GM12891 (cell line): Measurements from ENCODE around the gene SLC44A1.

Experiments used
- DNase-seq: peaks from one replicate; pipeline ENCODE4 v3.0.0; 2011; ENCODE audit warnings: low spot score; ENCODE audit not compliant: insufficient read length
- FAIRE-seq: peaks from 2 replicates; lab custom pipeline; 2011; peaks lifted over from hg19 to GRCh38; lab: Jason Lieb, UNC
- PAX5 ChIP-seq: IDR thresholded peaks from 2 replicates; pipeline ENCODE4 v1.6.1; 2011; ENCODE audit warnings: low read length, moderate library complexity, mild to moderate bottlenecking; ENCODE audit not compliant: insufficient read depth, severe bottlenecking
- POLR2A ChIP-seq: IDR thresholded peaks from 2 replicates; pipeline ENCODE4 v1.6.1; 2011; ENCODE audit warnings: low read depth, low read length, control low read depth
- POLR2AphosphoS5 ChIP-seq: IDR thresholded peaks from 2 replicates; pipeline ENCODE4 v1.6.1; 2011; ENCODE audit warnings: low read depth, low read length, control low read depth
- POU2F2 ChIP-seq: IDR thresholded peaks from 2 replicates; pipeline ENCODE4 v1.6.1; 2011; ENCODE audit warnings: low read depth, mild to moderate bottlenecking, control low read depth, low read length, moderate library complexity
- SPI1 ChIP-seq: IDR thresholded peaks from 2 replicates; pipeline ENCODE4 v1.6.1; 2011; ENCODE audit warnings: low read depth, low read length, control low read depth
- TAF1 ChIP-seq: IDR thresholded peaks from 2 replicates; pipeline ENCODE4 v1.6.1; 2011; ENCODE audit warnings: low read depth, low read length, control low read depth

Gene SLC44A1

DNA sequence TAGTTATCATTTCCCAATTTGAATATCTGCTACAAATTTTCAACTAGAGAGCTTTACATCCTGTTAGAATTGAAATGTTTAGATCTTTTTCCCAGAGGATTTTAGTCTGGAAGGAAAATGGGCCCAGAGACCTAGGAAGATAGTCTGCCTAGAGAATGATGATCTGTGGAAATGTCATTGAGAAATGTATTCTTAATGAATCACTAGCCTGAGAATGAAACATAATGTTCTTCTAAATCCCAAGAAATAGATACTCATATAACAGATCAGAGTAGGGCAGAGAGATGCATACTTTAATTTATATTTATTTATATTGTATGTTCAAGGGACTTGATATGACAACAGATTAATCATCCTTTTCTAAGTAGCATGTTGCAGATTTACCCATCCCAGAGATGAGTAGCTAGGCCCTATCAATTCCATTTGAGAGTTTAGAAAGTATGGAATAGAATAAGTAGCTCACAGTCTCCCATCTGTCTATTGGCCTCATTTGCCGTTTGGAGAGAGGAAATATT, 25.1 kb upstream of the SLC44A1 start:
- DNase-seq, result no peak
- FAIRE-seq, result no peak
- no peak for TF ChIP-seq POU2F2
- no peak for TF ChIP-seq TAF1
- TF ChIP-seq PAX5, result no peak
- TF ChIP-seq POLR2A, result no peak
- TF ChIP-seq POLR2AphosphoS5, result no peak
- no peak for TF ChIP-seq SPI1

DNA sequence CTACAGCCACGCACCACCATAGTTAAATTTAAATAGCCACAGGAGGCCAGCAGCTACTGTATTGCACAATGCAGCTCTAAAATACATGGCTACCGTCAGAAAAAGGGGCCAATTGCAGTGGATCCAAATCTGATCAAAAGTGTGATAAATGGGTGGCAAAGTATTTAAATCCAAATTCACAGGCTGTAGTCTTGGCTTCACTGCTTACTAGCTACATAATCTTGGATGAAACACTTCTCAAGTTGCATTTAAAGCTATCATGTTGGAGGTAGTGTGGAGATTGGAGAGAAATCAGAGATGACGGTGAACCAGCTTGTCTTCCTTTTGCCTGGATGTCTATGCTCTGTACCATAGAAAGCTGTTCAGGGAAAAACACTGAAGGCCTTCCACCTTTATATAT, 24.0 kb upstream of the SLC44A1 start:
- FAIRE-seq, result no peak
- TF ChIP-seq POLR2A (no peak), POU2F2 (no peak), SPI1 (no peak), POLR2AphosphoS5 (no peak), PAX5 (no peak), TAF1 (no peak)
- DNase-seq, result no peak

DNA sequence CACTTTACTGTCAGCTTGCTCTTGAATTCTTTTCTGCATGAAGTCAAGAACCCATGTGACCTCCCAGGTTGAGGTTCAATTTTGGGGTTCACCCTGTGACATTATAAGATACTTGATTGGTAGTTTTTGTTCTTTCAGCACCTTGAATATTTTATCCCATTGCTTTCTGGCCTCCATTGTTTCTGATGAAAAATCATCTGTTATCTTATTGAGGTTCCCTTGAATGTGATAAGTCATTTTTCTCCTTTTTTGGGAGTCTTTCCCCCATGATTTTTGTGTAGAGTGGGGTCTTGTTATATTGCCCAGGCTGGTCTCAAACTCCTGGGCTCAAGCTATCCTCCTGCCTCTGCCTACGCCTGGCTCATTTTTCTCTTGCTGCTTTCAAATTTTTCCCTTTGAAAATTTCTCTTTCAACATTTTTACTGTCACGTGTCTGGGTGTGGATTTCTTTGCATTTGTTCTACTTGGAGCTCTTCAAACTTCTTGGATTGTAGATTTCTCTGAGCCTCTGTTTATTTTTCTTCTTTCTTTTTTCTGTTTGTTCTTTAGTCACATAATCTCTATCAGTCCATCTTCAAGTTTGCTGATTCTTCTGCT, 20.8 kb upstream of the SLC44A1 start:
- TF ChIP-seq POU2F2, result no peak
- no peak for TF ChIP-seq SPI1
- DNase-seq (no peak), FAIRE-seq (no peak)

DNA sequence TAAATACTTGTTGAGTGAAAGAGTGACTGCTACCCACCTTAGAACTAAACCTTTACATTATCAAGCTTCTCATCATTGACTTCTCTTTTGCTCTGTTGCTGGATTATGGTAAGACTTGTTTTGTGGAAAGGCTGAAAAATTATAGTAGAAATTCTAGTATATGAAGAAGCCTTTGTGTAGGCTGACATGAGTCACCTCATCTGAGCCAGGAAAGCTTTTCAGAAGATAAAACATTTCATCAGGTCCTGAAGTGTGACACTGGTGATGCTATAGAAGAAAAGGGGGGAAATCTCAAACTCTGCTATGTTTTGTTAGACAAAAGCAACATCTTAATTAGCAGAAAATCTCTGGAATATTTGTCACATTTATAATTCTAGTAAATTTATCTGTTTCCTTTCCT, 18.4 kb upstream of the SLC44A1 start:
- TF ChIP-seq TAF1, result no peak
- no peak for TF ChIP-seq SPI1
- TF ChIP-seq POLR2A, result no peak
- TF ChIP-seq POU2F2, result no peak
- TF ChIP-seq PAX5, result no peak
- TF ChIP-seq POLR2AphosphoS5, result no peak
- FAIRE-seq, result no peak
- no peak for DNase-seq

DNA sequence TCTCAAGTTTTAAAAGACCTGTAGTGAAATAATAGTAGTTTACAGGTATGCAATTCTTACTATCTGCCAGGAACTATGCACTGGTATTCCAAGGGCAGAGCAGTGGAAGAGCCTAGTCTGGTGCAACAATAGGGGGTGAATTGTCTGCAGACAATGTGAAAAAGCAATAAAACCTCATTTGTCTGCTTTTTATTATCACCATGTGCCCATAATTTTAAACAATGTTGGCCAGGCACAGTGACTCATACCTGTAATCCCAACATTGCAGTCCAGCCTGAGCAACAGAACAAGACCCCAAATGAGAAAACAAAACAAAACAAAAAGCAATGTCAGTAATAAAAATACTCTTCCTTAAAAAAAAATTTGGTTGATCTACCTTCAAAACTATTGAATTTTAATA, 12.2 kb upstream of the SLC44A1 start:
- FAIRE-seq (no peak), DNase-seq (no peak)
- TF ChIP-seq POLR2A, result no peak
- TF ChIP-seq SPI1, result no peak
- no peak for TF ChIP-seq TAF1
- TF ChIP-seq POLR2AphosphoS5, result no peak
- TF ChIP-seq PAX5, result no peak
- TF ChIP-seq POU2F2, result no peak

DNA sequence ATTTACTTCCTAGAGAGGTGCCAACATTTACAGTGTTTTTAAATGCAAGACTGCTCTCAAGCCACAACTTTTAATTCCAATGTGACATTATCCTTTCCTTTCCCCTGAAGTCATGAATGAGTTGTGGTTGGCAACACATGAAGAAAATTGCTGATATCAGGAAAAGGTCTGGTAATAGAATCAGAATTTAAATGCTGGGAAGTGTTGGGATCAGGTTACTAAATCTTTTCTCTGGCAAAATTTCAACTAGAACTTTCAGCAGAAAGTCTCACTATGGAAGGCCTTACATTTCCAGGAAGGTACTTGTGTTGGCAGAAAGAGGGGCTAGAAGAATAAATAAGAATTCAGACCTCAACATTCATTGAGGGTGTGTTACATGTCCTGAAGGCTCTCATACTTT, 10.6 kb upstream of the SLC44A1 start:
- FAIRE-seq, result no peak
- TF ChIP-seq TAF1 (no peak), SPI1 (no peak), POLR2A (no peak), POU2F2 (no peak), POLR2AphosphoS5 (no peak)
- no peak for DNase-seq

DNA sequence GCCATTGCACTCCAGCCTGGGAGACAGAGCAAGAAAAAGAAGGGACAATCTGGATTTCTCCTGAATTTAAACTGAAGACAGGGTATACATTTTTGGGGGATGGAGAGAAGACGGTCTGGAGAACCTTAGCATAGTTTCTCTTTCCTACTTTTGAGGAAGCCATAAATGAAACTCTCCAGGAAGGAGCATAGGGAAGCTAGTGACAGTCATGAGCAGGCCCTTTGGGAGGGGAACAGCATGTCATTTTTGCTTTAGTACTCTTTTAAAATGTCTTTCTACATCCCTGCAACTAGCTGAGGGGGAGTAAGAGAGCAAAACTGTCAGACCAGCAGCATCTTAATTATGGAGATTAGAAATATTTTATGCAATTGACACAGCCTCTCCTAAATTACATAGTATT, 8.2 kb upstream of the SLC44A1 start:
- FAIRE-seq (no peak), DNase-seq (no peak)
- TF ChIP-seq SPI1 (no peak), POLR2A (no peak), POLR2AphosphoS5 (no peak), POU2F2 (no peak), PAX5 (no peak), TAF1 (no peak)

DNA sequence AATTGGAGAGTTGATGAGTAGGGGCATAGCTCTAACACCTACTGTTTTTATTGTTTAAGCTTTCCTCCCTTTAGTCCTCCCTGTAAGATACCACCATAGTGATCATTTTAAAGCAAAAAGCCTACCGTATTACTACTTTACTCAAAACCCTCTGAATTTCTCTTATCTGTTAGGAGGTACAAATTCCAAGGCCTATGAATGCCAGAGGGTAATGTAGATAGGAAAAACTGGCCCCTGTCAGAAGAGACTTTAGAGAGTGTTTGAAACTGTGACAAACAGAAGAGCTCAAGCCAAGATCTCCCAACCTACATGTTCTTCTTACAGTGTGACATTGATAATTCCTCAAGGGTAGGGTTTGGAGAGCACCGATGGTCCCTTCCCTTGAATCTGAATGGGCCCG, 7.2 kb upstream of the SLC44A1 start:
- DNase-seq (no peak), FAIRE-seq (no peak)
- TF ChIP-seq TAF1 (no peak), POLR2AphosphoS5 (no peak), PAX5 (no peak), SPI1 (no peak), POLR2A (no peak), POU2F2 (no peak)

DNA sequence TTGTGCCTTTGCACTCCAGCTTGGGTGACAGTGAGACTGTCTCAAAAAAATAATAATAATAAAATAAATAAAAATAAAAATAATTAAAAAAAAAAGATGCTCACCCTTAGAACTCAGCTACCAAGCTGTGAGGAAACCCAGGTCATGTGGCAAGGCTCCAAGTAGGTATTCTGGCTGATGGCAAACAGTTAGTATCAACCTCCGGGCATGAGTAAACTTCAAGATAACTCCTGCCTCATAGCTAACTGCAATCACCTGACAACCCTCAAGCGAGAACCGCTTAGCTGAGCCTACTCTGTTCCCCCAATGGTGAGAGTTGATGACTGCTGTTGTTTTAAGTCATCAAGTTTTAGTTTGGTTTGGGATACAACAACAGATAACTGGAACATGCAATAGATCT, 6.1 kb upstream of the SLC44A1 start:
- no peak for FAIRE-seq
- TF ChIP-seq POLR2A (no peak), PAX5 (no peak), TAF1 (no peak), SPI1 (no peak), POU2F2 (no peak), POLR2AphosphoS5 (no peak)
- DNase-seq, result no peak

DNA sequence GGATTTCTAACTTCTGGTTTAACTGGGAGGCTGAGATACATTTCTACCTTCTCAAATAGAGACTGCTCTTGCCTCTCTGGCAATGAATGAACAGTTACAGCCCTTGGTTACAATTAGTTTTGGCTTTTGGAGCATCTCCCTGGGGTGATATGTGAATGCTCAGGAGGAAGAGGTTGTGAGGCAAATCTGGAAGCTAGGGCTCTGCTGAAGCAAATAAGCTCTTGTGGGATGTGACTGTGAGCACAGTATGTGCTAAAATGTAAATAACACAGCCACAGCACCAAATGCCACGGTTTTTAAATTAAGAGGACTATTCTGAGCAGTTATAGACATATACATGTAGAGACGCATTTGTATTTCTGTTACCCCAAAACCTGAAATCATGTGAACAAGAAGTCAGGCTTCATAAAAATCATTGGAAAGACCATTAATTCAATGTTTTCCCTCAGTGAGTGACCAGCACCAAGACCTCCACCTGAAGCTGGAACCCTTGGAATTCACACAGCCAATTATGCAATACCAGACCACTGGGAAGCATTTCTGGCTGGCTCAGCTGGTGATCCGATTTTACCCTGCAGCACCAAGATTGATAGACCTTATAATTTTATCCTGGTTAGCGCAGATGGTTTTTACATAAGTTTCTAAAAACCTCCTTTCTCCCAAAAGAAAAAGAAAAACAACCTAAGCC, 3.0 kb upstream of the SLC44A1 start:
- no peak for DNase-seq
- FAIRE-seq, result no peak
- TF ChIP-seq POLR2AphosphoS5 (no peak), SPI1 (no peak), POLR2A (no peak), POU2F2 (no peak), TAF1 (no peak), PAX5 (no peak)
